ENCODE measurements around the gene PARP1.
A peak's percentile ranks its signal among the peaks of the same experiment; 100 is the strongest.

PARP1 gene

DNA sequence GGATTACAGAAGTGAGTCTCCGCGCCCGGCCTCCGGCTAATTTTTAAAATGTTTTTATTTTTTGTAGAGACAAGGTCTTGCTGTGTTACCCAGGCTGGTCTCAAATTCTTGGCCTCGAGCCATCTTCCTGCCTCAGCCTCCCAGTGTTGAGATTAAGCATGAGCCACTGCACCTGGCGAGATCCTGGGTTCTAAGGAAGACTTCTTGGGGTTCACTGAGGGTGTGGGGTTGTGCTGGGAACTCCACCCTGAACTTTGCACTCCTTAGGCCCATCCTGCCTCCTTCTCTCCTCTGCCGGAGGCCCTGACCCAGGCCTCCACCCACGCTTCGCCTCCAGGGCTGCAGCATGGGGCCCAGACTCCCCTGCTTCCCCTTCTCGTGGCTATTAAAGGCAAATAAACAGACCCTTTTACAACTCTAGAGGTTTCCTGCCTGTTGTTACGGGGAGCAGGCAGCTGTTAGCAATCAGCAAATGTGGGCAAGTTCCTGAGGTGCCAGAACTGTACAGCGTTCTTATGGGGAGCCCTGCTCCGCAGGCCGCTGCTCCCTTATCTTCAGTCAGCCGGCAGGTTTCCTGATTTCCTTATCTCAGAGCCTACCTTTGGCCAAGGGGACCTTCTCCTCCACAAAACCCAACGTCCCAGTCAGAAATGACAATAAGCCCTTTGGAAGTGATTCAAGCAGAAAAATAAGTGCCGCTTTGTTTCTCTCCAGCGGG, 57.9 kb downstream of the PARP1 start:
- TF ChIP-seq GATA3 (IDR thresholded peaks at IDR 0.05; ENCODE audit: low read depth, low read length) (no peak), GATA2 (IDR thresholded peaks at IDR 0.05; ENCODE audit: low read depth, low read length) (peak; percentile 58; the same call in 1 of the 2 replicates)

- no peak for TF ChIP-seq GATA2 (IDR thresholded peaks at IDR 0.05; ENCODE audit: low read depth, low read length)
Observed at GRCh38 chr1:226349081-226349480, 58.8 kb downstream of the PARP1 start.

- TF ChIP-seq GATA3 (IDR thresholded peaks at IDR 0.05; ENCODE audit: low read depth, low read length) (no peak), GATA2 (IDR thresholded peaks at IDR 0.05; ENCODE audit: low read depth, low read length) (no peak)
Observed at GRCh38 chr1:226344441-226345259, 63.2 kb downstream of the PARP1 start.

DNA sequence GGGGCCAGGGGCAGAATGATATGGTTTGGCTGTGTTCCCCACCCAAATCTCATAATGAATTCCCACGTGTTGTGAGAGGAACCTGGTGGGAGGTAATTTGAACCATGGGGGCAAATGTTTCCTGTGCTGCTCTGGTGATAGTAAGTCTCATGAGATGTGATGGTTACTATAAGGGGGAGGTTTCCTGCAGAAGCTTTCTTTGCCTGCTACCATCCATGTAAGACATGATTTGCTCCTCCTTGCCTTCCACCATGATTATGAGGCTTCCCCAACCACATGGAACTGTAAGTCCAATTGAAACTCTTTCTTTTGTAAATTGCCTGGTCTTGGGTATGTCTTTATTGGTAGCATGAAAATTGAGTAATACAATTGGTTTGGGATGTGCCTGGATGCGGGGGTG, 65.2 kb downstream of the PARP1 start:
- TF ChIP-seq GATA2 (IDR thresholded peaks at IDR 0.05; ENCODE audit: low read depth, low read length) = no peak
- no peak for TF ChIP-seq GATA3 (IDR thresholded peaks at IDR 0.05; ENCODE audit: low read depth, low read length)

DNA sequence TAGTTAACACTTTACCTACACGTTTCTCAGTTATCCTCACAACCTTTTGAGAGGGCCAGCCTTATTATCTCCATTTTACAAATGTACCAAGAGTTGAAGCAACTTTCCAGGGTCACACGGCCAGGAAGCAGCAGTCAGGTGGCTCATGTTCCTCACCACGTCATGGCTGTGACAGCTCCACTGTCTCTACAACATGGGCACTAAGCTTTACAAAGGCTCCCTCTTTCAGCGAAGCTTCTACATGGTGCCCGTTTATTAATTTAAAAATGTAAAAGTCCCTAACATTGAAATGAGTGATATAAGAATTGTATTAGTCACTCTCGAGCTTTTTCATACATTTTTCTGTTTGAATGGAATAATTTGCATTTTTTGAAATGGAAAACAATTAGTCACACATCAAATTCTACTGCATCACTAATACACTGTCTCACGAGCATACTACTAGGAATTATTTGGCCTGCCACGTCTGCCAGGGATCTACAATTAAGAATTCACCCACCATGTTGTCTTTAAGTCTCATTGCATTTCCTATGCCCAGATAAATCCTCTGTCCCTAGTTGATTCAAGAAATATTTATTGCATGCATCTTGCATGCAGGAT, 70.5 kb downstream of the PARP1 start:
- TF ChIP-seq GATA2 (IDR thresholded peaks at IDR 0.05; ENCODE audit: low read depth, low read length) (no peak), GATA3 (IDR thresholded peaks at IDR 0.05; ENCODE audit: low read depth, low read length) (no peak)

DNA sequence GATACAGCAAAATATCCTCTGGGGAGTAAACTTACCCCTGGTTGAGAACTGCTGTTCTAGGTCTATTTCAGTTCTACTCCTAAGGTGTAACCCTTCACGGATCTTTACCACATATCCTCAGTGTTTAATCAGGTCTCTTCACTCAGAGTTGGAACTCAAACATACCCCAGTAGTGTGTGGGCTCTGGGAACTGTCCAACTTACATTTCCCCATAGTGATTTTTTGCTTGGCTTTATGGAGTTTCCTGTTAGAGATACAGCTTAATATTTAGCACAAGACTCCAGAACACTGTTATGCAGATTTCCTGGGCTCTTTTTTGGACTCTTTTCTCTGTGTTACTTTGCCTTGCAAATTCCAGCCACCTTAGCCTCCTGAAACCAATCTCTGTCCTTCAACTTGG, 72.2 kb downstream of the PARP1 start:
- no peak for TF ChIP-seq GATA3 (IDR thresholded peaks at IDR 0.05; ENCODE audit: low read depth, low read length)
- TF ChIP-seq GATA2 (IDR thresholded peaks at IDR 0.05; ENCODE audit: low read depth, low read length) = no peak

DNA sequence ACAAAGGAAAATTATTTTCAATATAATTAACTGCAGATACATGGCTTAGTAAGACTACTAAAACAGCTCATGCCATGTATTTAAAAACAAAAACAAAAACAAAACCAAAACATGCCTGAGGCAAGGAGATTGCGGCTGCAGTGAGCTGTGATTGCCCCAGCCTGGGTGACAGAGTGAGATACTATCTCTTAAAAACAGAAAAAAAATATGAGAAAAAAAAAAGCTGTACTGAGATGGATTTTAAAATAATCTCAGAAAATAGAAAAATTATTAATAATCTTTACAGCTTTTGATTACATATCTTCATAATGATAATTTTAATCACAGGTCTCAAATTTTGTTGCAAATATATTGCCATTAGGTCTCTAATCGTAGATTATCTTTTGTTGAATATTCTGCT, 74.9 kb downstream of the PARP1 start:
- TF ChIP-seq GATA2 (IDR thresholded peaks at IDR 0.05; ENCODE audit: low read depth, low read length) = peak; percentile 81
- peak; percentile 86 for TF ChIP-seq GATA3 (IDR thresholded peaks at IDR 0.05; ENCODE audit: low read depth, low read length)

GRCh38 chr1:226329237-226329636, 78.7 kb downstream of the PARP1 start:
- TF ChIP-seq GATA2 (IDR thresholded peaks at IDR 0.05; ENCODE audit: low read depth, low read length) (no peak), GATA3 (IDR thresholded peaks at IDR 0.05; ENCODE audit: low read depth, low read length) (no peak)

DNA sequence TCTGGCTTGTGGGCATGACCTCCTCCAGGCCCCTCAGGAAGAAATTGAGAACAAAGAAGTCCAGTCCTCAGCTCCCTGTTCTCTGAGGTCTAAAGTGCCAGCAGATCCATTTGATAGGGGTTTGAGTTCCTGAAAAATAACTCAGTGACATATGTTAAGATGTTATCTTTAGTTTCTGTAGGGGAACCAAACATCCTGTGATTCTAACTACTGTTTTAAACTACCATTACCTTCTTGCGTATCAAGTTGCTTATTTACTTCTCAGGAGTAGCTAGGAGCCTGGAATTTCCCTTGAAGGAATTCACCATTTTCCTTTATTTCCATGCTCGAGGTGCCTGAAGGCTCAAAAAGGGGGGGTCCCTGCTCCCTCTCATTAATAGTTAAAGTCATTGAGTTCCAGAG, 80.1 kb downstream of the PARP1 start:
- TF ChIP-seq GATA3 (IDR thresholded peaks at IDR 0.05; ENCODE audit: low read depth, low read length) (no peak; the same call in 1 of the 2 replicates), GATA2 (IDR thresholded peaks at IDR 0.05; ENCODE audit: low read depth, low read length) (peak; percentile 52; the same call in 1 of the 2 replicates)

DNA sequence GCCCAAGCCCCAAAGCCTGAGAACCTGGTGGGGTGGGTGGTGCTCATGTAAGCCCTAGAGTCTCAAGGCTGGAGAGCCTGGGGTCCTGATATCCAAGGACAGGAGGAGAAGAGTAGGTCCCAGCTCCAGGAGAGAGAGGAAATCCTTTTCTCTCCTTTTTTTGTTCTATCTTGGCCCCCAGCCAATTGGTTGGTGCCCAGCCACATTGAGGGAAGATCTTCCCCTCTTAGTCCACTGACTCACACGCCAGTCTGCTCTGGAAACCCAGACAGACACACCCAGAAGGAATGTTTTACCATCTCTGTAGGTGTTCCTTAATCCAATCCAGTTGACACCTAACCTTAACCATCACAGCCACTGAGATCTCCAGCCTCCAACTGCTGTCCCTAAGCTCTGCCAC, 82.7 kb downstream of the PARP1 start:
- TF ChIP-seq GATA2 (IDR thresholded peaks at IDR 0.05; ENCODE audit: low read depth, low read length) (no peak), GATA3 (IDR thresholded peaks at IDR 0.05; ENCODE audit: low read depth, low read length) (no peak)

GRCh38 chr1:226324479-226324878, 83.4 kb downstream of the PARP1 start:
- TF ChIP-seq GATA2 (IDR thresholded peaks at IDR 0.05; ENCODE audit: low read depth, low read length) (no peak), GATA3 (IDR thresholded peaks at IDR 0.05; ENCODE audit: low read depth, low read length) (no peak)

- TF ChIP-seq GATA3 (IDR thresholded peaks at IDR 0.05; ENCODE audit: low read depth, low read length) (no peak), GATA2 (IDR thresholded peaks at IDR 0.05; ENCODE audit: low read depth, low read length) (no peak)
Observed at GRCh38 chr1:226322986-226323385, 84.9 kb downstream of the PARP1 start.

GRCh38 chr1:226320930-226321329, 87.0 kb downstream of the PARP1 start:
- no peak for TF ChIP-seq GATA2 (IDR thresholded peaks at IDR 0.05; ENCODE audit: low read depth, low read length)

DNA sequence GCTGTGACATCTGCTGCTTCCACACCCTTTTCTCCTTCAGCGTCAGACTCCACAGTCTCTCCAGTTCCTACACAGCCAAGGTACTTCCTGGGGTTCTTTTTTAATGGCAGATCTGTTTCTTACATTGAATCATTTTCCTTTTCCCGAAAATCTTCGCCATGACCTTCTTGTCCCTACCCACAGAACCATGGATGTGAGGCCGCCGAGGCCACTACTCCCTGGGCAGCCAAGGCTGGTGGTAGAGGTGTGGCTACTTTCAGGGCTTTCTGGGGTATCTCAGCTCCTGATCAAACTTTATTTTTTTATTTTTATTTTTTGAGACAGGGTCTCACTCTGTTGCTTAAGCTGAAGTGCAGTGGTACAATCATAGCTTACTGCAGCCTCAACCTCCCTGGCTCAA, 89.4 kb downstream of the PARP1 start:
- TF ChIP-seq GATA2 (IDR thresholded peaks at IDR 0.05; ENCODE audit: low read depth, low read length) (no peak), GATA3 (IDR thresholded peaks at IDR 0.05; ENCODE audit: low read depth, low read length) (no peak)

- TF ChIP-seq GATA3 (IDR thresholded peaks at IDR 0.05; ENCODE audit: low read depth, low read length) (no peak), GATA2 (IDR thresholded peaks at IDR 0.05; ENCODE audit: low read depth, low read length) (no peak)
Observed at GRCh38 chr1:226314055-226314454, 93.8 kb downstream of the PARP1 start.

All from SH-SY5Y (cell line).